ENCODE measurements around the gene CRYZ.
"Not testable (repeated sequence)": the region's sequence is repeated elsewhere in the genome, so short reads cannot be mapped to it uniquely, and the experiment has no call there.

The CRYZ gene

GRCh38 chr1:74681449-74681848, 51.4 kb downstream of the CRYZ start:
- DNase-seq: no peak

- no peak for DNase-seq
These were observed 51.8 kb downstream of the CRYZ start for GRCh38 chr1:74681001-74681400.

GRCh38 chr1:74679811-74680210, 53.0 kb downstream of the CRYZ start:
- DNase-seq: no peak

GRCh38 chr1:74677926-74678325, 54.9 kb downstream of the CRYZ start:
- DNase-seq: no peak

- no peak for DNase-seq
These were observed 58.4 kb downstream of the CRYZ start for GRCh38 chr1:74674278-74675048.

GRCh38 chr1:74673351-74674111, 59.3 kb downstream of the CRYZ start, which contains the start of gene ERICH3:
ERICH3 (minus strand) TSS chr1:74673792; CDS start chr1:74673519, 273 bp downstream.
- DNase-seq: peak in 3 of 4 experiments; percentile 12 to 26 (median 22)

GRCh38 chr1:74670866-74671265, 62.0 kb downstream of the CRYZ start:
- not testable (repeated sequence) for DNase-seq

Data from suppressor macrophage (primary cell).